Measurements from ENCODE around the gene BCL10. TPM values are rescaled to one million over a fixed set of nuclear protein-coding genes. Genes with fewer than 3 reads are reported as not detected.

BCL10 gene
- total and polyA plus RNA-seq, 2 of the 4 experiments (the other 2 are of a cell fraction), result 15.3 to 30.5 TPM

- Histone ChIP-seq H3K4me3 (ENCODE audit: insufficient read depth, low read depth, low read length) (no peak overlapping the region), H4K5ac (ENCODE audit: low read depth, low read length) (no peak overlapping the region), H3K9me1 (ENCODE audit: insufficient read depth, low read length) (peaks cover 25% of the 10 kb centered on the region), H2BK20ac (ENCODE audit: low read depth, low read length) (no peak overlapping the region), H3K36me3 (ENCODE audit: control insufficient read depth, insufficient read depth, low read length) (no peaks in the 10 kb centered on the region), H3K27me3 (ENCODE audit: control insufficient read depth, insufficient read depth, low read length) (no peaks in the 10 kb centered on the region), H2AFZ (replicated peaks; ENCODE audit: low read length, poor library complexity) (no peak overlapping the region), H4K20me1 (ENCODE audit: insufficient read depth, low read length) (peaks cover 3% of the 10 kb centered on the region; the same call in 1 of the 2 replicates), H3K4ac (ENCODE audit: low read depth, low read length) (no peak overlapping the region), H2BK15ac (ENCODE audit: low read depth, low read length) (no peak overlapping the region; the same call in 2 of the 3 replicates), H3K9ac (ENCODE audit: low read depth, low read length) (no peak overlapping the region), H3K4me2 (ENCODE audit: low read depth, low read length) (no peak overlapping the region), H2AK5ac (ENCODE audit: low read depth, low read length) (no peak overlapping the region), H3K4me1 (ENCODE audit: control insufficient read depth, insufficient read depth, low read length) (peaks cover 19% of the 10 kb centered on the region), H3K18ac (ENCODE audit: low read depth, low read length) (no peak overlapping the region), H3K14ac (replicated peaks; ENCODE audit: low read depth, low read length) (no peak overlapping the region), H3K23ac (ENCODE audit: low read depth, low read length) (no peak overlapping the region), H3K79me1 (ENCODE audit: low read depth in 1 of 2, low read length in 2 of 2) (peaks cover 0 to 10% of the 10 kb centered on the region in 2 experiments; a peak in 1 of 4 replicates), H3K27ac (ENCODE audit: insufficient read depth, low read length) (no peak overlapping the region), H2AK9ac (replicated peaks; ENCODE audit: low read depth, low read length, poor library complexity) (no peak overlapping the region), H2BK120ac (ENCODE audit: low read depth, low read length) (no peak overlapping the region), H4K8ac (ENCODE audit: low read depth in 2 of 2, low read length in 2 of 2) (no peak overlapping the region), H3K56ac (ENCODE audit: extremely low read depth, insufficient read depth, low read length) (no peak overlapping the region), H2BK5ac (ENCODE audit: low read depth, low read length, poor library complexity, severe bottlenecking) (no peak overlapping the region), H3K9me3 (ENCODE audit: control insufficient read depth, insufficient read depth, low read length) (no peaks in the 10 kb centered on the region), H4K91ac (ENCODE audit: insufficient read depth, low read depth, low read length) (no peak overlapping the region)
- no peak for ATAC-seq (ENCODE audit: low read depth)
- CTCF ChIA-PET, result no interaction called here
- DNase-seq, result no peak
- BruUV-seq (replicated peaks), result no TSS peak
- dilution Hi-C loops (cut with HindIII; ENCODE audit: low sequenced_read_pairs, unreplicated experiment), result no loop called here
- in situ Hi-C loops (cut with MboI; ENCODE audit: low sequenced_read_pairs), result loop anchor here (10.0 kb wide), 2 partner anchors 575 to 1055 kb away; no protein-coding TSS in a partner anchor
- WGBS, 2 experiments (ENCODE audit: extremely low coverage in 2 of 2, insufficient read length in 1 of 2), result no CpG with 5 or more reads among the region's 3 CpGs
- no peak for TF ChIP-seq FOS (IDR thresholded peaks at IDR 0.05; ENCODE audit: low read depth, low read length)
- TF ChIP-seq POLR2A (IDR thresholded peaks at IDR 0.05; ENCODE audit: low read depth, low read length), result no peak
- TF ChIP-seq USF2 (IDR thresholded peaks at IDR 0.05; ENCODE audit: low read depth, low read length), result no peak
- TF ChIP-seq CEBPB (IDR thresholded peaks at IDR 0.05; ENCODE audit: low read depth, low read length), result no peak
- no peak for TF ChIP-seq MXI1 (IDR thresholded peaks at IDR 0.05; ENCODE audit: borderline replicate concordance, low read depth, low read length)
- no peak for TF ChIP-seq RFX5 (IDR thresholded peaks at IDR 0.05; ENCODE audit: low read depth, low read length)
- TF ChIP-seq ELK1 (IDR thresholded peaks at IDR 0.05; ENCODE audit: borderline replicate concordance, low read depth, low read length), result no peak
- TF ChIP-seq SMC3 (IDR thresholded peaks at IDR 0.05; ENCODE audit: low read depth, low read length), result no peak
- no peak for TF ChIP-seq NFE2L2 (IDR thresholded peaks at IDR 0.05; ENCODE audit: low read depth, low read length)
- TF ChIP-seq MAFK (IDR thresholded peaks at IDR 0.05; ENCODE audit: low read depth, low read length), result no peak
- no peak for TF ChIP-seq RAD21 (IDR thresholded peaks at IDR 0.05; ENCODE audit: low read length)
- TF ChIP-seq RCOR1 (IDR thresholded peaks at IDR 0.05; ENCODE audit: insufficient replicate concordance, low read length), result no peak
- no peak for TF ChIP-seq MAZ (IDR thresholded peaks at IDR 0.05; ENCODE audit: borderline replicate concordance, low read depth, low read length)
- intact Hi-C loops (cut with micrococcal nuclease), result no loop called here
- POLR2A ChIA-PET (ENCODE audit: unreplicated experiment), result no interaction called here
Observed at GRCh38 chr1:85300140-85300539, 23.7 kb upstream of the BCL10 start.

Measured in IMR-90 (cell line).